GM21737 (cell line): ENCODE measurements around the gene TDRD1.
"Not testable (repeated sequence)": the region's sequence is repeated elsewhere in the genome, so short reads cannot be mapped to it uniquely, and the experiment has no call there.

Experiments used
- ATAC-seq: cut with Tn5 transposase; IDR thresholded peaks from one replicate; pipeline ENCODE4 v1.9.1; 2021; ENCODE audit warnings: mild to moderate bottlenecking, moderate library complexity; ENCODE audit not compliant: unreplicated experiment

Gene TDRD1, protein sequence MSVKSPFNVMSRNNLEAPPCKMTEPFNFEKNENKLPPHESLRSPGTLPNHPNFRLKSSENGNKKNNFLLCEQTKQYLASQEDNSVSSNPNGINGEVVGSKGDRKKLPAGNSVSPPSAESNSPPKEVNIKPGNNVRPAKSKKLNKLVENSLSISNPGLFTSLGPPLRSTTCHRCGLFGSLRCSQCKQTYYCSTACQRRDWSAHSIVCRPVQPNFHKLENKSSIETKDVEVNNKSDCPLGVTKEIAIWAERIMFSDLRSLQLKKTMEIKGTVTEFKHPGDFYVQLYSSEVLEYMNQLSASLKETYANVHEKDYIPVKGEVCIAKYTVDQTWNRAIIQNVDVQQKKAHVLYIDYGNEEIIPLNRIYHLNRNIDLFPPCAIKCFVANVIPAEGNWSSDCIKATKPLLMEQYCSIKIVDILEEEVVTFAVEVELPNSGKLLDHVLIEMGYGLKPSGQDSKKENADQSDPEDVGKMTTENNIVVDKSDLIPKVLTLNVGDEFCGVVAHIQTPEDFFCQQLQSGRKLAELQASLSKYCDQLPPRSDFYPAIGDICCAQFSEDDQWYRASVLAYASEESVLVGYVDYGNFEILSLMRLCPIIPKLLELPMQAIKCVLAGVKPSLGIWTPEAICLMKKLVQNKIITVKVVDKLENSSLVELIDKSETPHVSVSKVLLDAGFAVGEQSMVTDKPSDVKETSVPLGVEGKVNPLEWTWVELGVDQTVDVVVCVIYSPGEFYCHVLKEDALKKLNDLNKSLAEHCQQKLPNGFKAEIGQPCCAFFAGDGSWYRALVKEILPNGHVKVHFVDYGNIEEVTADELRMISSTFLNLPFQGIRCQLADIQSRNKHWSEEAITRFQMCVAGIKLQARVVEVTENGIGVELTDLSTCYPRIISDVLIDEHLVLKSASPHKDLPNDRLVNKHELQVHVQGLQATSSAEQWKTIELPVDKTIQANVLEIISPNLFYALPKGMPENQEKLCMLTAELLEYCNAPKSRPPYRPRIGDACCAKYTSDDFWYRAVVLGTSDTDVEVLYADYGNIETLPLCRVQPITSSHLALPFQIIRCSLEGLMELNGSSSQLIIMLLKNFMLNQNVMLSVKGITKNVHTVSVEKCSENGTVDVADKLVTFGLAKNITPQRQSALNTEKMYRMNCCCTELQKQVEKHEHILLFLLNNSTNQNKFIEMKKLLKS

DNA sequence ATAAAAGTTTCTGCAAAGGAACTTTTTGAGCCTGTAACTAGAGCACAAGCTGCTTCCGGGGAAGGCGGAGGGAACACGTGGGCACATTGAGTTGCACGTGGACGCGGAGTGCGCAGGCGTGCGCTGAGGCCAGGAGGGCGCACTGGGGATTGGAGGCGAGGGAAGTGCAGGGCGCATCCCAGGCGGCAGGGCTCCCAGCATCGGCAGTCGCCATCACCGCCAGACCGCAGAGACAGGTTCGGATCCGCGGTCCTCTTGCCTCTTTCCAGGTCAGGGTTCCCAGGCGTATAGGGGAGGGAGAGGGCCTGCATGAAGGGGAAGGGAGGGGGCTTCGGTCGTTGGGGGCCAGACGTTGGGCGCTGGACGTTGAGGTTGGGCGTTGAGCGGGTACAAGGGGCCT, at the start of gene TDRD1:
Gene TDRD1, plus strand, starts transcription at position 206 of the 400 bp plus-strand sequence. CDS start 8,479 bp downstream, outside the sequence.
- no peak for ATAC-seq

DNA sequence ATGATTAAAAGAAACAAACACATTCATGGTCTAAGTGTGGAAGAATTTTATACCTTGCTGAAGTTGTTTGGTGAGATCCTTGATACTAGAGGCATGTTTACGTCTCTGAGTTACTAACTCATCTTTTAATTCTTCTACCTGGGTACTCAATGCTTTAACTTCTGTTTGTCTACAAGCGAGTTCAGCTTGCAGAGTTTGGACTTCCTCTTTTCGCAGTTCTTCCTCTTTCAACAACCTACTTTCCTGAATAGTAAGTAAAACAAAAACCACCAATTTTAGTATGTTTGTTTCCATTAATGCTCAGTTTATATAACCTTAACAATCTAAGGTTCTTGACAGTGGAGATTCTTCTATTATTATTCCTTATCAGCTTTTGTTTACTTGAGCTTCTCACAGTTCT, 48.1 kb upstream of the TDRD1 start:
- peak; percentile 61 for ATAC-seq

DNA sequence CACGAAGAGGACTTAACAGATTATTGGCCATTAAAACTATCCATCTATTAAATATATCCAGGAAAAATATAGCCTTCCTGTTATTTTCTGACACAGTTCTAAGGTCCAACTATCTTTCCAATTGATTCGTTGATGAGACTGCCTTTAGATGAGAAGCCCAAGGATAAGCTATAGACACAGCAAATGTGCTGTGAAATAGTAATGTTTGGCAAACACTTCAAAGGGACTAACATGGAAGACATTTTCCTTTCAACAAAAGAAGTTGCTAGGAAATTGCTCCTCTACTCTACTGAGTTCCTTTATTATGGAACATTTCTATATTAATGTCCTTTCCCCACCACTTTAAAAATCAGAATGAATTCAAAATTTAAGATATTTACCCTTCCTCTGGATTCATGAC, 43.7 kb upstream of the TDRD1 start:
- no peak for ATAC-seq

DNA sequence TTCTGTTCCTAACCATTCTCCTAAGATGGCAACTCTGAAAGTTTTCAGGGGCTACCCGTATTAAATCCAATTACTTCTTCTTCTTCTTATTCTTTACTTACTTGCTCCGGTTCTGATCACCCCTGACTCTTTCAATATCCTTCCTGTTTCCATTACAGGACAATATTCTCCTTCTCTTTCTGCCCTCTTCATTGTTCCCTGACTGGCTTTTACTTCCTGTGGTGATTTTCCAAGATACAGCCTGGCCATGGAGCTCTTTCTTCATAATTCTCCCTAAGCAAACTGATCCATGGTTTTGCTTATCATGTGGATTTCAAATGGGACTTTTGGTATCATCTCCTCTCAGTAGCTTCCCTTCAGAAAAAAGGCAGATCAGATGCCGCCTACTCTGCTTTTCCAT, 40.6 kb upstream of the TDRD1 start:
- no peak for ATAC-seq

DNA sequence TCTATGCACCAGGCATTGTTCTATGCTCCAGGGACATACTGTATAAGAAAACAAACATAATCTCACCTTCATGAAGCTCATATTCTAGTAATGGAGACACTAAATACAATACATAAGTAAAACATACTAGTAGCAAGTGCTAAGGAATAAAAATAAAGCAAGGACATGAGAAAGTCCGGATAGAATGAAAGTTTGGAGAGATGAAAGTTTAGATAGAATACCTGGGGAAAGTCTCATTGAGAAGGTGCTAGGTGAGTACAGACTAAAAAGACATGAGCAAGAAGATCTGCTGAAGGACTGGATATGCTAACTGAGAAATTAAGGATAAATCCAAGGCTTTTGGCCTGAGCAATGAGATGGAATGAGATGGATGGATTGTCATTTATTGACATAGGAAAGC, 39.1 kb upstream of the TDRD1 start:
- no peak for ATAC-seq

DNA sequence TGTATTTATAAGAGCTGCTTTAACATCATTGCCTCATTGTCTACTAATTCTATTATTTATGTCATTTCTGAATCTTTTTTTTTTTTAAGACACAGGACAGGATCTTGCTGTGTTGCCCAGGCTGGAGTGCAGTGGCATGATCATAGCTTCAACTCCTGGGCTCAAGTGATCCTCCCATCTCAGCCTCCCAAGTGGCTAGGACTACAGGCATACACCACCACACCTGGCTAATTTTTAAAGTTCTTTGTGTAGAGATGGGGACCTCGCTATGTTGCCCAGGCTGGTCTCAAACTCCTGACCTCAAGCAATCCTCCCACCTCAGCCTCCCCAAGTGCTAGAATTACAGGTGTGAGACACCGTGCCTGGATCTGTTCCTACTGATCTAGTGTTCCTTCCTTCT, 38.3 kb upstream of the TDRD1 start:
- ATAC-seq: not testable (repeated sequence)

DNA sequence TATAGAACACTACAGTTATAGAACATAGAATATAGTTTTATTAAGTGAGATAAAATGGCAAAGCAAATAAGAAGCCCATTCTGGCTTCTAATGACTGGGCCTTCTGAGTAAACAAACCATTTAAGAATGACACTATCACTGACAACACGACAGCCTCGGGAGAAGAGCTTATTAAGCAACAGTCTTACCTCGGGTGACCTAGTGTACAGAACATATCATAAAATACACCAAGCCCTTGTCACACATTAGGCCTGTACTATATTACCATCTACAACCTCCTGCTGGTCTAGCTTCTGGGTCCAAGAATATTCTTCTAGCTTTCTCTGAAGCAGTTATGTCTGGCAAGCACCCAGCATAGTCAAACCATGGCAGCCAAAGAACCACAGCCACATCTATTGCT, 37.1 kb upstream of the TDRD1 start:
- ATAC-seq: no peak

DNA sequence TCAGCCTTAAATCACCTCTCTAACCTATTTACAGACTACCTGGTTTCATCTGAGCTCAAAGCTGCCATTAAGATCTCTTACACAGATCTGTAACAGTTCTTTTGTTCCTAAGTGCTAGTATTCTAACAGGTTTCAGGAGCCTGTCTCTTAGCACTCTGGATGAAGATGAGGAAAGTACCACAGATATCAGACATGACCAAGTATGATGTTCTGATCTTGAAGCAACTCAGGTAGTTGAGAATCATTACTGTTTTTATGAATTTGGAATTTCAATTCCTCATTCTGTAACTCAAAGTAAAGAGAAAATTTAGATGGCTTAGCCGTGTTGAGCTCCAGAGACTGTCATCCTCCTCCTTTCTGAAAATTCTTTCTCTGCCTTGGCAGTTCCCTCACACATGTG, 36.0 kb upstream of the TDRD1 start:
- no peak for ATAC-seq

DNA sequence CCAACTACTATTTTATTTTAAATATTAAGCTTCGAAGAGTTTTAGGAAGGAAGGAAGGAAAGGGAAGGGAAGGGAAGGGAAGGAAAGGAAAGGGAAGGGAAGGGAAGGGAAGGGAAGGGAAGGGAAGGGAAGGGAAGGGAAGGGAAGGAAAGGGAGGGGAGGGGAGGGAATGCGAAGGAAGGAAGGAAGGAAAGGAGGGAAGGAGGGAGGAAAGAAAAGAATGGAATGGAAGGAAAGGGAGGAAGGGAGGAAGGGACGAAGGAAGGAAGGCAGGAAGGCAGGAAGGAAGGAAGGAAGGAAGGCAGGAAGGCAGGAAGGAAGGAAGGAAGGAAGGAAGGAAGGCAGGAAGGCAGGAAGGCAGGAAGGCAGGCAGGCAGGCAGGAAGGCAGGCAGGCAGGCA, 29.7 kb upstream of the TDRD1 start:
- not testable (repeated sequence) for ATAC-seq

DNA sequence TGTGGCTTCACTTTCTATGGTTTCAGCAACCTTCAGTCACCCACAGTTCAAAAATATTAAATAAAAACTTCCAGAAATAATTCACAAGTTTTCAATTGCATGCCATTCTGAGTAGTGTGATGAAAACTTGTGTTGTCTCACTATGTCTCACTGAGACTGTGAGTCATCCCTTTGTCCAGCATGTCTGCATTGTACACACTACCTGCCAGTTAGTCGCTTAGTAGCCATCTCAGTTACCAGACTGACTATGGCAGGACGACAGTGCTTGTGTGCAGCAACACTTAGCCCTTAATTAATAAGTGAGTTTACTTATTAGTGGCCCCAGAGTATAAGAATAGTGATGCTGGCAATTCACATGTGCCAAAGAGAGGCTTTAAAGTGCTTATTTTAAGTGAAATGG, 27.7 kb upstream of the TDRD1 start:
- no peak for ATAC-seq

DNA sequence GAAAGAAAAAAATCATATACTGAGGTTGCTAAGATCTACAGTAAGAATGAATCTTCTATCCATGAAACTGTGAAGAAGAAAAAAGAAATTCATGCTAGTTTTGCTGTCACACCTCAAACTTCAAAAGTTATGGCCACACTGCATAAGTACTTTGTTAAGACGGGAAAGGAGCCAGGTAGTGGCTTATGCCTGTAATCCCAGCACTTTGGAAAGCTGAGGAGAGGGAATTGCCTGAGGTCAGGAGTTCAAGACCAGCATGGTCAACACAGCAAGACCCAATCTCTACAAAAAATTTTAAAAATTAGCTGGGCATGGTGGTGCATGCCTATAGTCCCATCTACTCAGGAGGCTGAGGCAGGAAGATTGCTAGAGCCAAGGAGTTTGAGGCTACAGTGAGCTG, 27.3 kb upstream of the TDRD1 start:
- ATAC-seq: no peak

DNA sequence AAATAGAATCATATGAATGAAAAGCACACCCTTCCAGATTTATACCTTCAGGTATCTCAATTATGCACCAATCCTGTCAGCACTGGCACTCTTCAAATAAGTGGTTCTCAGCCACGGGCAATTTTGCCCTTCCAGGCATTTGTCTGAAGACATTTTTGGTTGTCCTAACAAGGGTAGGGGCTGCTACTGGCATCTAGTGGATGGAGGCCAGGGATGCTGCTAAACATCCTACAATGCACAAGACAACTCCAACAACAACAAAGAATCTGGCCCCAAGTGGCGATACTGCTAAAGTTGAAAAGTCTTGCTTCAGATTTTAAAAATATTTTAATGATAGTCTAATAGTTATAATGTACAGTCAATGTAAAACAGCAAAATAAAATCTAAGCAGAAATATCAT, 21.2 kb upstream of the TDRD1 start:
- ATAC-seq: no peak

DNA sequence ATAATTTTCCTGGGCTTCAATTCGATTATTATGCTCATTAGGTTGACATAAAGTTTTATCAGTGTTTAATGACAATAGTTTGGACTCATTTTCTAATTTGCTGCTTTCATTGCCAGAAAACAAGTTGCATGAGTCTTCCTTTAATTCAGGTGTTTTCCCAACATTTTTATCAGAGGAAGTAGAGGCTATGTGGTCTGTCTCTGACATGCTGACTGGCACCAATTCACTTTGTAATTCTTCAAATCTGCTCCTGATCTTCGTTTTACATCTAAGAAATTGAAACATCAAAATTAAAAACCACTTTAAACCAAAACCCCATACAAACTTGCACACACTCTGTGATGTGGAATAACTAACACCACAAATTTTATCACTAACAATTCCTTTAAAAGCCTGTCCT, 16.1 kb upstream of the TDRD1 start:
- ATAC-seq: no peak

DNA sequence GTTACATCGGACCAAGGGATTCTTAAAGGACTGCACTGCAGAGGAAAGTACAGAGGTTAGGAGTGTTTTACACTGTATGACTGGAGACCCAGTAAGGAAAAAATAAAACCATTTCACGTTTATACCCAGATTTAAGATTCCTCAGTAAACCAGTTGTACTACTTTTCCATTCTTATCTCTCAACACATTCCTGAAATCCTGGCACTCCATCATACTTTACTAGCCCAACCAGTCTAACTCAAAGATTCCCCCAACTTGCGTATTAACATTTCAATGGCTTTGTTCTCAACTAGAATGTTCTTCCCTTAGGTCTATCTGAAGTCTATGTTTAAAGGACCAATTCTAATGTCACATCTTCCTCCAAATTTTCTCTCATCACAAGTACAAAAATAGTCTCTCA, 13.1 kb upstream of the TDRD1 start:
- ATAC-seq: no peak

DNA sequence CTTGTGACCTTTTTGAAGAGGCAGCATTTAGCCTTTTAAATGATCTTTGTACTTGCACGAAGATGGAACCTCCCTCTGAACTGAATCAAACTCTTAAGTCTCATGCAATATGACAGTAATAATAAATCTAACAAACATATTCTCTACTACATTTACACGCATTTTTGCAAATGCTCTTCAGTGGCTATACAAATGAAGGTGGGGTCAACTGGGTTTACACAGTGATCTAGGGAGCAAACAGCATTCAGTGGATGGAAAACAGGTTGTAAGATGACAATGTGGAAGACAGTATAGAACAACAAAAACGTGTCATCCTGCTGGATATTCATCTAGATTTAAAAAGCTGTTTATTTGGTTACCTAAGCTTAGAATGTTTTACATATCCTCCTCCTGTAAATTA, 12.7 kb upstream of the TDRD1 start:
- no peak for ATAC-seq

DNA sequence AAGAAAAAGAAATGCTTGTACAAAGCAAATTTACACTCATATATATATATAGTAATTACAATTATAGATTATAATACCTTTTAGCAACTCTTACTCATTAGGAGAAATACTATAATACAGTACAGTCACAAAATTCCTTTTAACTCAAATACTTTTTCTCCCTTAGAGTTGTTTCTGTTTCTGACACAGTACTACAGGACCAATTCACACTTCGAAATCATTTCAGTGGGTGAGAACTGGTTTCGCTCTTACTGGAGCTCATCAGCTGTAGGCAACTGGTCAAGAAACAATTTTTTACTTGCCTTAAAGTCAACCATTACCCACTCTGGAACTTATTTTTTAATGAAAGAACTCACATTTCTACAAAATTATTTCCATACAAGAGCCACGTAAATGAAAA, 11.2 kb upstream of the TDRD1 start:
- no peak for ATAC-seq

DNA sequence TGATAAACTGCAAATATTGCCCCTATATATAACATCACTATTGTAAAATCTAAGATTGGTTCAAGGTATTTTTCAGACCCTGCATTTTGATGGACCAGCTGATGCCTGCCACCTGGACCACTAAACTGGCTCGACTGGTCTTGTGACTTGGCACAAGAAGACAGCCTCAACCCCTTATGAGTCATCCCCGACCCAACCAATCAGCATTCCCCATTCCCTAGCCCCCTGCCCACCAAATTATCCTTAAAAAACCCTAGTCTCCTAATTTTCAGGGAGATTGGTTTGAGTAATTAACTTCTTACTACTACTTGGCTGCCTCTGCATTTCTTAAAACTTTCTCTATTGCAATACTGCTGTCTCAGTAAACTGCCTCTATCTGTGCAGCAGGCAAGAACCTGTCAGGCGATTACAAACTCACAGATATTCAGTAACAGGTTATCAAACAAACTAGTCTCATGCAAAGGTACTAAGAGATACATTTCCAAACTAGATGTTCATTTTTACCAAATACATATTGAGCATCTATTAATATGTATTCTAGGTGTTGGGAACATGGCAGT, 10.6 kb upstream of the TDRD1 start:
- no peak for ATAC-seq

DNA sequence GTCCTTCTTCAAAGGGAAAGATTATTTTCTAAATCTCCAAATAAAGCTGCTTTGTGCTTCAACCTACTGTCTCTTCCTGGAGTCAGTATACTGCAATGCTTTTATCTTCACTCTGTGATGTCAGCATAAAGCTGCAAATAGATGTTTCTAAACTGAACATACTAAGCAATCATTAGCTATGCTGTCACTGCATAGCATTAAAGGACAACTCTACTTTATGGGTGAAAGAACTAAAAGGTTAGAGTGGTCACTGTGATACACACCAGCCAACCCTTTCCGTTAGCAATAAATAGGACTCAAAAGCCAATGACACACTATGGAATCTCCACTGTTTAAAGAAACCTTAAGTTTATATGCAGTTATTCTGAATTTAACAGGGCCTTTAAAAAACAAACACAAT, 6.9 kb upstream of the TDRD1 start:
- ATAC-seq: no peak

DNA sequence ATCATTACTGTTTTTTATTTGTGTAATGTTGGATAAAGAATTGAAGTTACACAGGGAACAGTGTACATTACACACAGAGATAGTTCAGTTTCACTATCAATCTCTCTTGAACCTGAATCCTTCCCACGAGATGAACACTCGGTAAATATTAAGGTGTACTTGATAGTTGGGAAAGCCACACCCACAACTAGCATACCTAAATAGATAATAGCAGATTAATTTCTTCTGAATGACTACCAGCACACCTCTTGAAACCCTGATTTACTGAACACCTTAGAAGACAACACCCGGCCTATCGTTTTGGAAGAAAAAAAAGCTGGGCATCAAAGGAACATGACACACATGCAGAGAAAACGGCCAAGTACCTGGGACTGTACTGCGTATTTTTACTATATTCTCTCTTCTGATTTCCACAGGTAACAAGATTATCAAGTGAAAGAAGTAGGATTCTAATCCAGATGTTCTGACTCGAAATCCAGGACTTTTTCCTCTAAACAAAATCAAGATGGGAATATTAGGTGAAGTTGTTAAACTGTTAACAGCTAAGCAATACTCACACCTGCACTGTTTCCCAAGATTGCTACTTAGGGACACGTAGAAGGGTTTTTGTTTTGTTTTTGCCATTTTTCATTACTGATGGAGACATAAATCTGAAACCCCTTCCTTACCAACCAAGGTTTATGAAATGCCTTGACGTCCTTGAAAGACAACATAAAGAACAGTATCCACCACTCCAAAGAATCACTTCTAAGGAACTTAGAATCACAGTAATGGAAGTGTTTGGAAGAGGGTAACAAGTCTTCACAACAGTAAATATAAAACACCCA, 6.2 kb upstream of the TDRD1 start:
- ATAC-seq: no peak

DNA sequence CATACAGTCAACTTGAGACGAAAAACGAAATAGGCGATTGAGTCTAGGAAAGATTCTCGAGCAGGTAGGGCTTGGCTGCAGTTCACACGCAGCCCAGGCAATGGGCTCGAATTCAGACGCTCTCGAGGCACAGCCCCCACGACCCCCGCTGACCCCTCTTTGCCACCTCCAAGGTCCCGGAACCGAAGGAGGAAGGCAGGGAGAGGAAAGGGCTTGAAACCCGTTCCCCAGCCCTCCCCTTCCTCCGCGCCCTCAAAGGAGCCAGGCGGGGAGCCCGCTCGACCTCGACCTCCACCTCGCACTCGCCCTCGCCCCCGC, 5.6 kb upstream of the TDRD1 start:
- no peak for ATAC-seq
